HG02840 (cell line): Measurements from ENCODE around the gene TOX2.

ENCODE experiments used
- ATAC-seq: cut with Tn5 transposase; IDR thresholded peaks from one replicate; pipeline ENCODE4 v1.9.1; 2021; ENCODE audit warnings: mild to moderate bottlenecking, moderate library complexity, moderate number of reproducible peaks; ENCODE audit not compliant: unreplicated experiment, low FRiP score

TOX2 gene

DNA sequence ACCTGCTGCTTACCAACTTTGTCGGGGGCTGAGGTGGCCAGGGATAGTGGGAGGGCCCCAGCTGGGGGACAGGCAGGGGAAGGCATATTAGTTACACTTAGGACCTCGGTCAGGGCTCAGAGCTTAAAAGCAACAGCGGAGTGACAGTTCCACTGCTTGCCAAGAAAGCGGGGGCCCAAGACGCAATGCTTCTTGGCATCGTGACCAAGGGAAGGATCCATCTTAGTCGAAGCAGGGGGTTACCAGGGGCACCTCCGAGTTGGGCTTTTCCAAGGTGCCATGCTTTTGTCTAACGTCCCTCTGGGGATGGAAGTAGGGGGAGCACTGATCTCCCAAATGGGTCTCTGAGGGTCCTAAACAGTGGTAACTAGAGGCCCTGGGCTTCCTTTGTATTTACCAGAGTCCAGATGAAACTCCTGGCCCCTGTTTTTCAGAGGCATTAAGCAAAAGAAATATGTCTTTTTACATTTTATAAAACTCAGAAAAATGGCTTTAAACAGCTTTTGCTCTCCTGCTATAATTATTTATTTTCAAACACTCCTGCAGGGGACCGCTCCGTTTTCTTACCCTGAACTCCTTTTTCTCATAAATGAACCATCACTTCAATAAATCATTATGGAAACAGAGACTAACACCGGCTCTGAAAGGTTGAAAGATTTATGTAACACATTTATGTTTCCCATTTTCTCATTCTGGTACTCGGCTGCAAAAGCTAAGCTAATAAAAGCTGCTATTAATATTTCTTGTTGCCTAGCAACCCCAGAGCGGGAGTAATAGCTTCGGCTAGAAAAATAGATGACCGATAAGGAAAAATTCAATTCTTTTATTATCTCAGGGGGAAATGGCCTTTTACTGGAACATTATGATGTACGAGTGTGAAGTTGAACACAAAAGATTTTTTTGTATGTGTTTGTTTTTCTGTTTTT, 100.4 kb downstream of the TOX2 start:
- no peak for ATAC-seq

DNA sequence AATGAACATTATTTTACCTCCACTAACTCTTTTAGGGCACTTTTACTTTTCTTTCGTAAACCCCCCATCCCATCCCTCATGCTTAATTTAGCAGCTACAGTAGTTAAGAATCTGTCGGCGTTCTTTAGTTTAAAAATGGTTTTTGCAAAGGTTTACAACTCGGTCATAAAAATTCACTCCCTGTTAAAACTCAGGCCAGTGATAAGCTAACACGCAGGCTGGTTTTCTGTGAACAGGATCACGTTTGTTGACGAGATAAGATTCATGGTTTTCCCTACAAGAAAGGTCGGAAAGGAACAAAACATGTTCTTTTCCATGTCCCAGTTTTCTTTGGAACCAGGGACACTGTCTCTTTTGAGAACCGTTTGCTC, 101.1 kb downstream of the TOX2 start:
- no peak for ATAC-seq

GRCh38 chr20:44016525-44016924, 101.9 kb downstream of the TOX2 start:
- no peak for ATAC-seq

- ATAC-seq: no peak
Observed at GRCh38 chr20:44017211-44017610, 102.6 kb downstream of the TOX2 start.

- ATAC-seq: no peak
Observed at GRCh38 chr20:44017905-44018258, 103.2 kb downstream of the TOX2 start.

DNA sequence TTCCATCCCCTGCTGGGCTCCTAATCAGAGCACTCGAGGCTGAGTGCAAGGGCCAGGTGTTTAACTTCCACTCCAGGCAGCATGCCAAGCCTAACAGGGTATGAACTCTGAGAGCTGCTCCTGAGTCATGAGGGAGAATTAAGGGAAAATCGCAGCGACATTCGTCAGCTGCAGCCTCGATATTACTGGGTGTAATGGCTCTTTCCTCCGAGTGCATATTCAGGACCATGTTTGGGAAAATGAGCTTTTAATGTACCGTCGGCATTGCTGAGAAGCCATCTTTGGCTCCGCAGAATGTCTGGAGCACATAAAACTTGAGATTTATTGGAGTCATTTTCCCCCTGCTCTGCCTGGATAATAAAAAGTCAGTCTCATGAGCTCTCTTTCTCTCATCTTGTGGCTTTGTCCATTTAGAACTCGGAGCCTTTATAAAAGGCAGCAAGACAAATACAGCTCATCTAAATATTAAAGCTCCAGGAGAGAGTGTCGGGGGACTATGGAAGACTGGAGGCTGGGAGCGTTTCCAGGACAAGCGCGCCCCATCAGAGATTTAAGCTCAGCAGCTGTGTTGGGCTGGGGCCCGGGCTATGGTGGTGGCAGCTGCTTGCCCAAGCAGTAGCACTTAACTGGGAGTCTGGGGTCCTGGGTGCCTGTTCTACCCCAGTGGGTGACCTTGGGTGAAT, 103.7 kb downstream of the TOX2 start:
- ATAC-seq: no peak

DNA sequence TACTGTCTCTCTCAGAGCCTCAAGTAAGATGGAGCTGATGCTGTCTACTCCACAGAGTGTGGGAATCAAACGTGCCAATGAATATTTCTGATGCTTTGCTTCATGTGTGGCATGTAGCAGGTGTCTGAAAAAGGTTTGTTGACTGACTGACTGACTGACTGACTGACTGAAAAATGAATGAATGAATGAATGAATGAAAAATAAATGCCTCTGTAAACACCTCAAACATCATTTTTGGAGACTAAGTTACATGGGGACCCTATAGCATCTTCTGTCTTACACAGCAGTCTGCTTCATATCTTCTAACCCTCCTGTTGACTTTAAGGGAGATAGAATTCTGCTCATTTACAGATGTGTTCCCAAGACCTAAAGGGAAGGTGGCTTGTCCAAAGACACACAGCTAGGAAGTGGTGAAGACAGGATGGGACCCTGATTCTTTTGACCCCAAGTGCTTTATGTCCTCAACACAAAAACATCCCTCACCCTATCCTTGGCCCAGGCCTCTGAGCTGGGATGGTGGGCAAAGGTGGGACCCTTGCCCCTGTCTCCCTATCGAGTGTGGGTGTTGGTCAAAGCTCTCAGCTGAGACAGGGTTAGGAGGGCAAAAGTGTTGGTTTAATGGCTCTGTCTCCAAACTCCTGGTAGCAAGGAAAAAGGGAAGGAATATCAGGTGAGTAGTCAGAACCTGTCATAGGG, 104.4 kb downstream of the TOX2 start:
- ATAC-seq: no peak

DNA sequence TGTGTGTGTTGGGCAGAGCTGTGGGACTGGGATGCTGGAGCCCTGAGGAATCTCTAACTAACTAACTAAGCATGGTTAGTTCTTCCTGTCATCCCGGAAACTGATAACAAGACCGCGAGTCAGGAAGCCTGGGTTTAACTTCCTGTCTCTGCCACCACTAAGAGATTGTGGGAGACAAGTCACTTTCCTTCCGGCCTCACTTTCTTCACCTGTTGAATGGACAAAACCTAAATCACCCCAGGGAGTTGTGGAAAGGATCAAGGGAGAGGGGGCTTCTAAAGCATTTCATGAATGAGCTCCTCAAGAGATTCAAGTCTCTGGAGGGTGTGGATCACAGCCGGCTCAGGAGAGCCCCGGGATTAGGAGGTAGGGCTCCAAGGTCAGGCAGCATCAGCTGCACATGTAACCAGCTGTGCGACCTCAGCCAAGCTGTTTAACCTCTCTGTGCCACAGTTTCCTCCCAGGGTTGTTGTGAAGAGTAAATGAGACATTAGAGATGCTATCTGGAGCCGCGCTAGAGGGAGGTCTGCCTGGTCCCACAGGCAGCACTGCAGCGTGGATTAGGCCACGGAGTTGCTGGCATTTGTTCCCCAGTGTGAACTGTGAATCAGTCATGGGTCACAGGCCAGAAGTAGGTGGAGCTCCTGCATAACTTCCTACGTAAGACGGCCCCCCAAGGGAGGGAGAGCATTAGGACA, 105.1 kb downstream of the TOX2 start:
- ATAC-seq: no peak

DNA sequence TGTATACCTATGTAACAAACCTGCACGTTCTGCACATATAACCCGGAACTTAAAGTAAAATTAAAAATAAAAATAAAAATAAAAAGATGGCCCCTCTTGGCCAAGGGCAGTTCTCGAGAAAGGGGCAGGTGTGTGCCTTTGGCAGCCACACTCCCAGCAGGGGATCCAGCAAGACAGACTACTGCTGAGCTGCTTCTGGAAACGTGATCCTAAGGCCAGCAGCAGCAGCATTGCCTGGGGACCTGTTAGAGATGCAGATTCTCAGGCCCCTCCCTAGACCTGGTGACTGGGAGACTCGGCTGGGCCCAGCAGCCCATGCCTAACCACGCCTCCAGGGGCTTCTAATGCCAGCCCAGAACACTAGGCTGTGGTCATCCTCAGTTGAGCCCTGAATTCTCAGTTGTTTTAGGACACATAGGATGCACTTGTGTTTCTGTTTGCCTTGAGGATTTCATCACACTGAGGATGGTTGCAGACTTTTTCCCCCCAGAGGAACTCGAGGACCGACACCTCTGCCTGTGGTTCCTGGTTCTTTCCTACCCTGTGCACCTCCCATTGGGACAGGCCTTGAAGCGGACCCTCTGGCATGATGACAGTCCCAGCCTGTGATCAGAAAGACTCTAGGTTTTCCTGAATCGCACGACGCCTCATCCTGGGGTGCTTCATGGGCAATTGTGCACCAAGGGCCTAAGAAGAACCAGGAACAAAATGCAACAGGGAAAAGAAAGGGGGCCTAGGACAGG, 105.9 kb downstream of the TOX2 start:
- ATAC-seq: no peak

DNA sequence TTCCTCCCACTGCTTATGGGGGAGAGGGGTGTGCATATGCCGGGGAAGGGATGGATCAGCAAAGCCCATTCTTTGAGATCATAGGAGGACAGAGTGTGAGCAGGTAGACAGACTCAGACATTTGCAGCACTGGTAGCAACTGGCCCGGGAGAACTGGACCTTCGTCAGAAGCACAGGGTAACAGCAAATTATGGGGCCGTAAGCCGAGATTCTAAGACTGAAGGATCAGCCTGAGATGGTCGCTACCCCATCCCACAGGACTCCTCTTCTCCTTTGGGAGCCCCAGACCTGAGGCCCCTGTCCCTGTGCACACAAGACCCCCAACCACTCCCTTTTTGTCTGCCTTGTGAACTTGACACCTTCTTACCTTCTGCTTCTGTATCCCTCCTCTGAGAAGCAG, 106.5 kb downstream of the TOX2 start:
- ATAC-seq: no peak

DNA sequence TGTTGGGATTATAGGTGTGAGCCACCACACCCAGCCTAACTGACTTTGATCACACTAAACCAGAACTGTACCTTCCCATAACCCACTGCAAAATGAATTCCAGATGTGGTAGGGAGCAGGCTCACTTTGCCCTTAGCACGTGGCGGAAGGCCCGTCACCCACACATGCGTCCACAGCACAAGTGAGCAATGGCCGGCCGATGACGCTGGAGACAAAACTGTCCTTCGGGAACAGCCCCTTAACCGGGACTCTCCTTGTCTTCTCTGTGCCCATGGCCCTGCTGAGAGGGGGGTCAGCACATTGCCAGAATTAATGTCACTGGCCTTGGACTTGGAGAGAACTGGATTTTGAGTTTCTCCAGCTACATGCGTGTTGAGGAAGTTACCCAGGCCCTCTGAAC, 107.2 kb downstream of the TOX2 start:
- no peak for ATAC-seq

DNA sequence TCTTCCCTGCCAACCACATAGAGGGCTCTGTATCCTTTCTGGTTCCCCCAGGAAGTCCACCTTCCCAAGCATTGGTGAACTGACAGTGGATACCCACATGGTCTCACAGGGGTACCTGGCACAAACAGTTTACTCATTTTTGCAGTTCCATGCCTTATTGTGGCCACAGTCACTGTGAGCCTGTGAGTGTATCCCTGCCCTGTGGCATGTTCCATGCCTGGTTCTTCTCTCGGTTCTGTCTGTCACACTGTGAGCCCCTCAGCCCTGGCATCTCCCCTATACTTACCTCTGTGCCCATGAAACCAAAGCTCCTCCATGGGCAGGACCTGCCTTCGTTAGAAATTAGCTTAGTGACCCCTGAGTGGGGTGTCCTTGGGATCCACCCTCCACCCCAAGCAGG, 107.8 kb downstream of the TOX2 start:
- no peak for ATAC-seq

DNA sequence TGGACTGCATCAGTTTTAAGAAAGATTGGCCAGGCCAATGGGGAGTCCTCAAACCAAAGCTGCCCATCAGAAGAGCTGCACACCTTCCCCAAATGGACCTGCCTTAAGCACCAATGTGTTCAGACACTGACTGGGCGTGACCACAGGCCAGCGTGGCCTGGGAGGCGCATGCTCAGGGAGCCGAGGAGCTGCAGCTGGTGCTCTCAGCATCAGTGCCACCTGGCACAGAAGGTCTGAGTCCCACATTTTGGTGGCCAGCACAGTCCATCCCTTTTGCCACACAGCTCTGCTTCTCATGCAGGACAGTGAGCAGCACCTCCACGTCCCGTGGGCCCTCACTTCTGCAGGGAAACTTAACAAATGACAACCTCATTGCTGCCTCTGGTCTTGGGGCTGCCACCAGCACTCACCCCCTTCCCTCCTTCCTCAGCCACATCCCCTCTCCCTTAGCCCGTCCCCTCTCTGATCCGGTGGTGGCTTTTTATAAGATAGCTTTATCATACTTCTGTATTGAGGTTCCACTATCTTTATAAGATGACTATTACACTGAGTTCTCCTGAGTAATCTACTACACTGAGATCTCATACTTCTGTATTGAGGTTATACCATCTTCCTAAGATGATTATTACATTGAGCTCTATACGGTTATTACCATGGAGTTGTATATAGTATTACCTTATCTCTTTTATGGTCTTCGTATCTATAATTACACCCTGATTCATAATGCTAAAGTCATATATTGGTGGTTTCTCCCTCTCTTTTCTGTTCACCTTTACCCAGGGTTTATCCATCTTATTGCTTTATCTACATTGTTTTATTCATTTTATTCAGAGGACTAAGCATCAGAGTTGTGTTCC, 109.1 kb downstream of the TOX2 start:
- no peak for ATAC-seq

DNA sequence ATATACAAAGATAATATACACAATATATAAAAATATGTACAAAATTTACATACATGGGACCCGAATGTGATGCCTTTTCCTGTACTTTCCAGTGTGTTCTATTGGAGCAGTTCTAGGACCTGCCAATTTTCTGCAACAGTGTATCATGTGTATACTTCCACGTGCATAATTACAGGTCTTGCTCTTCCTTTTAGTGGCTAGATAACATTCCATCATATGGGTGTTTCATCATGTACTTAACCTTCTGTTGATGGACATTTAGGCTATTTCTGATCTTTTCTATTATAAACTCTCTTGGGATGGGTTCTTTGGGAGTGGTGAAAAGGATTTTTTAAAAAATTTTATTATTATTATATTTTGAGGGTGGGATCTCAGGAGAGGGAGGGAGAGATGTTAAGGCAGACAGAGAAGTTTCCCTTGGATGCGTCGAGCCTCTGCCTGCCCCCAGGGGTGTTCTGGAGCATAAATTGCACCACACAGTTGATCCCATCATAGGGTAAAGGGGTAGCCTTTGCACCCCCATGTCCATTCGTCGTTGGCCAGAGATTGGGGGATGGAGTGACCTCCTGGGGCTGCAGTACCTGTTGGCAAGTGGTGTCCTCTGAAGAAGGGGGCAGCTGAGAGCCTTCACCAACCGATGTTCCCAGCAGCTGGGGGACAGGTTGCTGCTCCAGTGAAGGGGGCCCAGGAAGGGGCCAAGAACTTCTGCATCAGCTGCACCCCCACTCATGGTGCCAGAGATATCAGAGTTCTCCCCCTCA, 110.3 kb downstream of the TOX2 start:
- no peak for ATAC-seq

DNA sequence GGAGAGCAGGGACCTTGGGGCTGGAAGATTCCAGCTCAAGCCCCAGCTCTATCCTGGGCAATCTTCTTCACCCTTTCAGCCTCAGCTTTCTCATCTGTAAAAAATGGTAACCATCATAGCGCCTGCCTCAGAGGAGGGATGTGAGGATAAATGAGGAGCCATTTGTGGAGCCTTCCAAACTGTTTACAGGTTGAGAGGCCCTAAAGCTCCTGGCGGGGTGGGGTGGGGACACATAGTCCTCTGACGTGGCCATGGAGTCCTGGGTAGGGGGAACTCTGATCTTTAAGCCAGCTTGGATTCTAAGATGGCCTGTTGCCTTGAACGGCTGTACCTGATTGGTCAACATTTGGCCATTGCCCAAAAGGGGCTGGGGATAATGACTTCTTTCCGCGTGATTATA, 111.1 kb downstream of the TOX2 start:
- ATAC-seq: no peak

GRCh38 chr20:44026647-44027342, 112.1 kb downstream of the TOX2 start:
- no peak for ATAC-seq

- no peak for ATAC-seq
Observed at GRCh38 chr20:44027343-44028002, 112.8 kb downstream of the TOX2 start.
